Lower leg skin (tissue), 4 donors: ENCODE data around the gene TDRD1. TPM values are rescaled to one million over a fixed set of nuclear protein-coding genes. Genes with fewer than 3 reads are reported as not detected.

Experiments
- DNase-seq, 2 donors: peaks; one replicate each; pipeline ENCODE4 v3.0.0-alpha.2; 2019; ENCODE audit warnings: low spot score in 2 of 2
- H3K4me3 ChIP-seq: fragments of 200-600 bp; sonication (generic); 2 replicates; pipeline ENCODE4 v1.5.1; 2017; ENCODE audit warnings: mild to moderate bottlenecking, low read depth; ENCODE audit not compliant: poor library complexity, severe bottlenecking
- POLR2A ChIP-seq, 2 donors: fragments of 450-650 bp; IDR thresholded peaks; one replicate each; pipeline ENCODE4 v1.6.1; 2016 to 2017; ENCODE audit warnings: antibody characterized with exemption in 2 of 2, mild to moderate bottlenecking in 1 of 2, moderate library complexity in 1 of 2
- WGBS, 2 donors: methylation state at CpG; one replicate each; pipeline ENCODE4 v1.1.5; 2018; 5-methylcytosine and 5-hydroxymethylcytosine counted together
- intact Hi-C: fragments of 100-400 bp; cut with DNase I; formaldehyde crosslinking; loops from one replicate; pipeline ENCODE4 v1.15.0; 2023; ENCODE audit warnings: low total_unique reads
- total RNA-seq, 4 donors: library from RNA; depleted of rRNA; stranded (reverse); fragments of >200 nt; gene quantifications; one replicate each; pipeline ENCODE4 v1.1.0, GENCODE V29; 2016
- TF ChIP-seq, protein P1 (sequence below), 3 donors: fragments of 450-650 bp; IDR thresholded peaks; one replicate each; pipeline ENCODE4 v1.5.1; 2016; ENCODE audit warnings: antibody characterized with exemption in 3 of 3, mild to moderate bottlenecking in 3 of 3, moderate library complexity in 2 of 3

The TDRD1 gene
- total RNA-seq, 4 donors from 2014 or later: 0.10 to 0.34 (median 0.14) TPM

DNA sequence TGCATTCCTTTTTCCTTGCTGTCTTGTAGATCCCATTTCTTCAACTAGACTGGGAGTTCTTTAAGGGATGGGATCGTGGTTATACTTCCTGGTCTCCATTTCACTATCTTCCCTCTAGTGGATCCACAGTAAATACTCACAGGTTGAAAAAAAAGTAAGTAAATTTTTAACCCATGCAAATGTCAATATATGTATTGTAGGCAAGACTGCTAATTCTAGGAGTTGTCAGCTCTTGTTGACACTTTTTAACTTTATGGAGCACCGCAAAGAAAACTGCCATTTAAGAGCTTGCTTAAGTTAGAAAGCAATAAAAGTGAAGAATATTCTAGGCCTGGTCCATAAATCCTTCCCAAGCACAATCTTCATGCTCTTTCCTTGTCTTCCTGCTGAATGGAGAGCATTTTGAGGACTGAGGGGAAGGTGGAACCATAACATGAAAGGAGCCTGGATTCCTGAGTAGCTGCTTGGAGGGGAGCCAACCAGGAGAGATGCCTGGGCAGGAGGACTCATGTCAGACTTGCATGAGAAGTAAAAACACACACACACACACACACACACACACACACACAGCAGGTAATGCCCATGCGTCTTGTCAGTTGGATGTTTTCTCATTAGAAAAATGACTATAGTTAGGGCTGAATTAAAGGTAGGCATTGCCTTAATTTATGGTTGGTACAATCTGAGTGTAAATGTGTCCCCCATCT, 92.1 kb downstream of the TDRD1 start:
- intact Hi-C loops: no loop called here
- TF ChIP-seq, protein P1, sequence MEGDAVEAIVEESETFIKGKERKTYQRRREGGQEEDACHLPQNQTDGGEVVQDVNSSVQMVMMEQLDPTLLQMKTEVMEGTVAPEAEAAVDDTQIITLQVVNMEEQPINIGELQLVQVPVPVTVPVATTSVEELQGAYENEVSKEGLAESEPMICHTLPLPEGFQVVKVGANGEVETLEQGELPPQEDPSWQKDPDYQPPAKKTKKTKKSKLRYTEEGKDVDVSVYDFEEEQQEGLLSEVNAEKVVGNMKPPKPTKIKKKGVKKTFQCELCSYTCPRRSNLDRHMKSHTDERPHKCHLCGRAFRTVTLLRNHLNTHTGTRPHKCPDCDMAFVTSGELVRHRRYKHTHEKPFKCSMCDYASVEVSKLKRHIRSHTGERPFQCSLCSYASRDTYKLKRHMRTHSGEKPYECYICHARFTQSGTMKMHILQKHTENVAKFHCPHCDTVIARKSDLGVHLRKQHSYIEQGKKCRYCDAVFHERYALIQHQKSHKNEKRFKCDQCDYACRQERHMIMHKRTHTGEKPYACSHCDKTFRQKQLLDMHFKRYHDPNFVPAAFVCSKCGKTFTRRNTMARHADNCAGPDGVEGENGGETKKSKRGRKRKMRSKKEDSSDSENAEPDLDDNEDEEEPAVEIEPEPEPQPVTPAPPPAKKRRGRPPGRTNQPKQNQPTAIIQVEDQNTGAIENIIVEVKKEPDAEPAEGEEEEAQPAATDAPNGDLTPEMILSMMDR (IDR thresholded peaks at IDR 0.05): no peak
- no peak for TF ChIP-seq POLR2A (IDR thresholded peaks at IDR 0.05)
- WGBS, 2 donors: 53 to 55% methylated on average over 3 of the region's 3 CpGs
- H3K4me3 ChIP-seq: no peak overlapping the region
- DNase-seq: peak; percentile 60 to 81

DNA sequence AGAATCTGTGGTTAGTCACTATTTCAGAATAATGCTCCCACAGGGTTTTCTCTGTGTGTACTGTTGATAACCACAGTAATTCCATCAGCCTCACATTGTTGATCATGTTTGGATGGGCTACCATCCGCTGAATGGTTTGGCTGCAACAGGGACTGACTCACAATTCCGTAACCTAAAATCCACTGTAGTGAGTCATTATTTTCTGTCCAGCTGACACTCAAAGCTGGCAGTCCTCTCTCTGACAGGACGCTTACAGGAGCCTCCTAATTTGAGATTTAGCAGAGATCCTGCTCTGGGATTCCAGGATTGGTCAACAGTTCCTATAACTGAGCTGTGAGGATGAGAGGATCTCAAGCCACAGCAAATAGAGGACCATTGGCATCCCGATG, 92.6 kb downstream of the TDRD1 start:
- no peak overlapping the region for H3K4me3 ChIP-seq
- DNase-seq: peak; percentile 82 to 87
- no peak for TF ChIP-seq POLR2A (IDR thresholded peaks at IDR 0.05)
- TF ChIP-seq, protein P1 (IDR thresholded peaks at IDR 0.05): no peak
- 30 to 37% methylated on average over 4 of the region's 4 CpGs for WGBS, 2 donors
- intact Hi-C loops: no loop called here

GRCh38 chr10:114272696-114273095, 93.5 kb downstream of the TDRD1 start:
- peak in 1 of 2 donors; percentile 70 for DNase-seq
- TF ChIP-seq POLR2A (IDR thresholded peaks at IDR 0.05): no peak
- TF ChIP-seq, protein P1 (IDR thresholded peaks at IDR 0.05): no peak
- 85 to 93% methylated on average over 6 of the region's 6 CpGs for WGBS, 2 donors
- H3K4me3 ChIP-seq: no peak overlapping the region
- intact Hi-C loops: no loop called here

DNA sequence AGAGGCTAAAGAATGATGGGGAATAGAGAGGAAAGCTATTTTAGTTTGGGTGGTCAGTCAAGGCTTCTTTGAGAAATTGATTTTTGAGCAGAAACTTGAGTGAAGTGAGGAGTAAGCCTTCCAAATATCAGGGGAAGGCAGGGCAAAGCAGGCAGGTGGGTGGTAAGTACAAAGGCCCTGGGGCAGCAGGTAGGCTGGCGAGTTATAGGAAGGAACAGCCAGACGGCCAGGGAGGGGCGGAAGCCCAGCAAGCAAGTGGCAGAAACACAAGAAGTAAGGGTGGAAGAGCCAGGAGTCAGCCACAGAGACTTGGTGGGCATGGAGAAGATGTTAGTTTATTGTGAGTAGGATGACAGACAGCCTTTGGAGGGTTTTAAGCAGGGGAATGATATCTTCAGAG, 94.8 kb downstream of the TDRD1 start:
- peak in 1 of 2 donors; percentile 59 for DNase-seq
- no peak overlapping the region for H3K4me3 ChIP-seq
- intact Hi-C loops: no loop called here
- TF ChIP-seq, protein P1 (IDR thresholded peaks at IDR 0.05): no peak
- TF ChIP-seq POLR2A (IDR thresholded peaks at IDR 0.05): no peak
- 57 to 82% methylated on average over 3 of the region's 3 CpGs for WGBS, 2 donors

GRCh38 chr10:114274616-114275453, 95.7 kb downstream of the TDRD1 start:
- 93% methylated on average over 16 of the region's 16 CpGs for WGBS, 2 donors
- intact Hi-C loops: no loop called here

More at GRCh38 chr10:114274616-114275453, 95.7 kb downstream of the TDRD1 start:
- TF ChIP-seq POLR2A (IDR thresholded peaks at IDR 0.05): no peak
- TF ChIP-seq, protein P1 (IDR thresholded peaks at IDR 0.05): no peak
- H3K4me3 ChIP-seq: no peak overlapping the region
- peak in 1 of 2 donors; percentile 65 for DNase-seq
